ENCODE measurements around the gene TSPAN9.
"Not testable (repeated sequence)": the region's sequence is repeated elsewhere in the genome, so short reads cannot be mapped to it uniquely, and the experiment has no call there.

TSPAN9 gene

DNA sequence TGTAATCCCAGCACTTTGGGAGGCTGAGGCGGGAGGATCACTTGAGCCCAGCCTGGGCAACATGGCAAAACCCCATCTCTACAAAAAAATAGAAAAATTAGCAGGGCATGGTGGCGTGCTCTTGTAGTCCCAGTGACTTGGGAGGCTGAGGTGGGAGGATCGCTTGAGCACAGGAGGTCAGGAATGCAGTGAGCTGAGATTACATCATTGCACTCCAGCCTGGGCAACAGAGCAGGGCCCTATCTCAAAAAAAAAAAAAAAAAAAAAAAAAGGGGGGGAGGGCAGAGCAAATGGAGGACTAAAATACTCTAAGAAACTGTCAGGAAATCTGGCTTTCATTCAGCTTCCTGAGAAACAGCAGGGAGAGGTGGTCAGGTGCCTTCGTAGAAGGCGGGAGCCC, 31.7 kb upstream of the TSPAN9 start:
- DNase-seq: no peak

DNA sequence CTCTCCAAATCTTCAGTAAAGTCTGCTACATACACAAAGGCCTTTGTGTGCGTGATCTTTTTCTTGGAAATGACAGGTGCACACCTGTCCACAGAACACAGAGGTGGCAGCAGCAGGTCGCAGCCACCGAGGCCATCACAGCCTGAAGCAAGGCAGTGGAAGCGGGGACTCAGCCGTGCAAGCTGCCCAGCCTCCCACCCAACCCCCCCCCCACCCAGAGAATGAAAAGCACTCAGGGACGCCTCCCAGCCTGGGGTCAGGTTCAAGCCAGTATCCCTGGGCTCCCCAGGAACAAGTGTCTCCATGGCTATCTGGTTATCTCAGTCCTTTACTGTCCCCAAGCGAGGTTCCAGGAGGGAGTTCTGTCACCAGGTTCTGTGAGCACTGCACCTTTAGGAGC, 31.2 kb upstream of the TSPAN9 start:
- DNase-seq: no peak

GRCh38 chr12:3046441-3047200, 30.6 kb upstream of the TSPAN9 start:
- DNase-seq: no peak

- no peak for DNase-seq
Observed at GRCh38 chr12:3047961-3048360, 29.2 kb upstream of the TSPAN9 start.

- DNase-seq: no peak
Observed at GRCh38 chr12:3048540-3048939, 28.6 kb upstream of the TSPAN9 start.

- DNase-seq: no peak
Observed at GRCh38 chr12:3049176-3049575, 28.0 kb upstream of the TSPAN9 start.

GRCh38 chr12:3049611-3050249, 27.4 kb upstream of the TSPAN9 start:
- DNase-seq: no peak

- DNase-seq: no peak
Observed at GRCh38 chr12:3054374-3054773, 22.8 kb upstream of the TSPAN9 start.

DNA sequence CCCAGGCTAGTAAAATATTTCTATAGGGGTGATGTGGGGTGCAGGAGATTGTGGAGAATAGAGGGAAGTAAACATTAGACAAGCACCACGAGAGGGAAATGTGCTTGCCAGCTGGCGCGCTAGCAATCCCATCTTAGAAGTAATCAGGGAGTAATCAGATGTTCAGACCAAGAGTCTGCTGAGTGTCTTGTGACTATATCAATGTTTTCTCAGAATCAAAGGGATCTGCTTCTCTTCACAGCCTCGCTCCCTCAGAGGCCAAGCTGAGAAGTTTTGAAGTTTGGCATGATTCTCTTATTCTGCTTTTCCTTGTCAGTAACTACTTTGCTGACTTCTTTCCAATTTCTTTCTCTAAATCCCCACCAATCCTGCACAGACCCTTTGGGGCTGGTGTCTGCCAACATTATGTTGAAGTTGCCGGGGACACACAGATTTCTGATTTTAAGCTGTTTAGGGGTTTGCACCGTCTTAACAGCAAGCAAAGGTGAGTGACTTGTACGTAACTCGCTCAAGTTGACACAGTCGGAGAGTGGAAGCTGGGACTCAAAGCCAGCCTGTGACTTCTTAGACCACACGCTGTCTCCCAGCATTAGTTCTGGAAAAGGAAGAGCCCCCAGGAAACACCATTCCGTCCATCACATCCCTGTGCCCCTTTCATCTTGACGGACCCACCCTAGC, 22.0 kb upstream of the TSPAN9 start:
- DNase-seq: no peak

GRCh38 chr12:3055704-3056467, 21.3 kb upstream of the TSPAN9 start:
- DNase-seq: no peak

DNA sequence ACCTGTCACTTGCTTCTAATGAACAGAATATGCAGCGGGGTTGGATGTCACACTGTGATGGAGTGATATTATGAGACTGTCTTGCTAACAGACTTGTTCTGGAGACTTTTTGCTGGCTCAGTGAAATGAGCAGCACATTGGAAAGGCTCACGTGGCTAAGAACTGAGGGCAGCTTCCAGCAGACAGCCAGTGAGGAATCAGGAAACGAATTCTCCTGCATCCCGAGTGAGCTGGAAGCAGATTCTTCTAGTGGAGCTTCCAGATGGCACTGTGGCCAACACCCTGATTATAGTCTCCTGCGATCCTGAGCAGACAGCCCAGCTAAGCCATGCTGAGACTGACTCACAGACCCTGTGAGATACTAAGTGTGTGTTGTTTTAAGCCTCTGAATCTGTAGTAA, 16.1 kb upstream of the TSPAN9 start:
- DNase-seq: no peak

DNA sequence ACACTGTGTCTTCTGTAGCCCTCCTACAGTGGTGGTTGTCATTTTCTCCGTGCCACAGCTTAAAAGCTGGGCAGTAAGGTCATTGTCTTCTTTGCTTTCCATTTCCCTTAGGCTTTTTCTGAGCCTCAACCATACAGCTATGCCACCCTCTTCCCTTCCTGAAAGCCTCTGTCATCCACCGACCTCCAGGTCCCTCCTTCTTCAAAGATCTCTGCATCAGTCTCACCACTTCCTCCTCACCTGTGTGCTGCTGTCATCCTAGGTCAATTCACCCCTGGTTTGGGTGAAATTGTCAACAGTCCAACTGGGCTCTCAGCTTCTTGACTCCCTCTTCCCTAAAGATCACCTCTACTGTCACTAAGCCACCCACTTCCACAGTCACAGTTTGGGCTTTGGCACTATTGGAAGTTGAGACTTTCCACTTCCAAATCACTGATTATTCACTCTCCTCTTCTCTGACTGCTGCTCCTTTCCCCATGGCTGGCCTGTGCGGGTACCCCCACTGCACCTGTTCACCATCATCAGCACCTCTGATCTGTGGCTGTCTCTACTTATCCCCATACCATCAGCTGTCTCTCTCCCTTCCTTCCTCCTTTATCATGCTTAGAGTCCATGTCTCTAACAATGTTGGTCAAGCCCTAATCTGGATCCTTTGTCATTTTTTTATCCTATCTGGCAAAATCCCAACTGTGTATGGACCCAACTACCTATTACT, 15.5 kb upstream of the TSPAN9 start:
- DNase-seq: no peak

- DNase-seq: no peak
Observed at GRCh38 chr12:3065300-3065699, 11.9 kb upstream of the TSPAN9 start.

DNA sequence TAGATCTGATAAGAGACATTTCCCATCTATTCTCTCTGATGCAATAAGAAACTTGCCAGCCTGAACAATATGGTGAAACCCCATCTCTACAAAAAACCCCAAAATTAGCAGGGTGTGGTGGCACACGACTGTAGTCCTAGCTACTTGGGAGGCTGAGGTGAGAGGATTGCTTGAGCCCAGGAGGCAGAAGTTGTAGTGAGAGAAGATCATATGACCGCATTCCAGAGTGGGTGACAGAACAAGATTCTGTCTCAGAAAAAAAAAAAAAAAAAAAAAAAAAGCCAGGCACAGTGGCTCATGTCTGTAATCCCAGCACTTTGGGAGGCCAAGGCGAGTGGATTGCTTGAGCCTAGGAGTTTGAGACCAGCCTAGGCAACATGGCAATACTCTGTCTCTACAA, 11.3 kb upstream of the TSPAN9 start:
- DNase-seq: not testable (repeated sequence)

DNA sequence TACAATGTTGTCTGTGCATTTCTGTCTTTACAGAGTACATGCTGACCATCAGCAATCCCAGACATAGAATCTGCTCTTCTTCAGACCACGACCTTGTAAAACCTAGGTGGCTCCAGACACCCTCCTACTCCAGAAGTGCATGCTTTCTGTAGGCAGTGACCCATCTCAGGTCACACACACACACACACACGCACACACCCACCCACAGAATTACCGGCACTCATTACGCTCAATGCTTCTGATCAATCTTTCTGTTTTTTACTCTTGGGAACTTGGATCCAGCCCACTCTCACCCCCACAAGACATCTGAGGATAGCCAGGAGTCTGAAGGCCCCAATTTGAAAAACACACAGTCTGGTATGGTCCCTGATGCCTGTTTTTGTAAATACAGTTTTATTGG, 7.5 kb upstream of the TSPAN9 start:
- no peak for DNase-seq

DNA sequence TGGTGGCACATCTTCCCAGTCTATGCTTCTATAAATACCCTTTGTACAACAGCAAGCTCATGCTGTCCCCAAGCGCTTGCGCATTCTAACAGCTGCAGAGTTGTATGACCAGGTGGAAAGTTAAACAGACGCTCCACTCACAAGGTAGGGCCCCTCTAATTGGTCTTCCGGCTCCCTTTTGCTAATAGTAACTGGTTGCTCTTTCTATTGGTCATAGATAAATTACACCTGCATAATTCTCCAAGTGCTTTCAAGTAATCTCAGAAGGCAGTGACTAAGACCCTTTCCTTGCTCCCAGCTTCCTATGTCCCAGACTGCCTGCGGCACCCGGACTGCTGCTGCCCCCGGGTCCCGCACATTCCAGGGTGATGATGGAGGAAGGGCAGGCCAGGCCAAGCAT, 6.1 kb upstream of the TSPAN9 start:
- no peak for DNase-seq

GRCh38 chr12:3071710-3072109, 5.5 kb upstream of the TSPAN9 start:
- DNase-seq: no peak

DNA sequence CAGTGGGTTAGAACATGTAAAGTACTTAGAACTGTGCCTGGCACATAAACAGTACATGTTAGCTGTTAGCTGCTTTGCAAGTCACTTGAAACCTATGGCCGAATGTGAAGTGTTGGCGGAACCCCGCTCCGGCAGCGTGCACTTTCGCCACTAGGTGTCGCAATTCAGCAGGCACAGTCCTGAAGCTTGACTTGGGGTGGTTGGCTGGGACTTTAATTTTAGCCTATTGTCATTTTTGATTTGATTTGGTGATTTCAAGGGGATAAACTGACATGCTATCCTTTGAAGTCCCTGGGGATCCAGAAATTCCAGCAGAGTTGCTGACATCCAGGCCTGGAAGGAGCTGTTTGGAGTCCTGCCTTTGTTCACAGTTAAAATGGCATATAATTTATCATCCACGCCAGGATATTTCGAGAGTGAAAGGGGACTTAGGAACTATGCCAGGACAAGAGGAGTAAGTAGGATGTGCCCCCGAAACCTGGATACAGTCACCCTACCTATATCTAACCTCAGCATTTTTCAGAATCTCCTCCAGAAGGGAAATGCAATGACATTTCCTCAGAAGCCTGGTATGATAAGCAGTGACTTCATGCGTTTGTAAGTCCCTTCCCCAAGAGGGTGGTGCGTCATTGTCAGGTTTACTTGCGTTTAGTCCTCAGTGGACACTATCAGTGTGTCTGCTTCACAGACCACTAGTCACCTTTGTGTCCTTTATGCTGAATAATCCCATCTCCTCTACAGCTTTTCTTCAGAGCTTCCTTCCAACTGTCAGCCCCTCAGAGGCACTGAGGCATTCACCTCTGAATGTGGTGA, 3.5 kb upstream of the TSPAN9 start:
- DNase-seq: no peak

DNA sequence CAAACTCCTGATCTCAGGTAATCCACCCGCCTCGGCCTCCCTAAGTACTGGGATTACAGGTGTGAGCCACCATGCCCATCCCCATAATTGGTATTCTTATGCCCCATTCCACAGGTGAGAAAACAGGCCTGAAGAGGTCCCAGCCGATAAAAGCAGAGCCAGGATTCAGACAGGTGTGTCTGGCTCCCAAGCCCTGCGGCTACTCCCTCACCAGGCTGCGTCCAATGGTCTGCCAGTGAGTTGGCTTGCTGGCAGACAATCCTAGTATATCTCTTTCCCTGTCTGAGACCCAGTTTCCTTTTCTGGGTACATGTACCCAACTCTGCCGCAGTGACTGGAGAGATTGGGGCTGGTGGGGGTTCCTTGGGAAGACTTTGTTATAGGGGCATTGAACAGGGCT, 1.9 kb upstream of the TSPAN9 start:
- no peak for DNase-seq

DNA sequence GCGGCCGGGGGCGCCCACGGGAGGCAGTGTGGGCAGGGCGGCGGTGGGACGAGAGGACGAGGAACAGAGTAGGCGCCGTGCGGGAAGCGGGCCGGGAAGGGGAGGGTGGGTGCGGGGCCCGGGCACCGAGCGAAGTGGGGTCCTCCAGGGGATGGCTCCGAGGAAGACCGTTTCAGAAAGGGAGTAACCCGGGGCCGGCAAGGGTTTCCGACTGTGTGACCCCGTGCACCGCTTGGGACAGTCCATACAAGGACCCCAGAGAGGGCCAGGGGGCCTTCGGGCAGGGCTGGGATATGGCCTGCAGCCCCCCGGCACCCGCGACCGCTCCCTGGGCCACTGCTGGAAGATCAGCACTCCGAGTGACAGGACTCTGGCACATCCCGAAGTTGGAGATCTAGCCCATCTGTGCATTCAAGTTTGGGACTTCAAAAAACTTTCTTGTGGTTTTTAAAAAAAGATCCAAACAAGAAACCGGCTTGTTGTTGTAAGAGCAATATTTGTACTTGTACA, 448 bp downstream of the TSPAN9 start:
- DNase-seq: no peak

DNA sequence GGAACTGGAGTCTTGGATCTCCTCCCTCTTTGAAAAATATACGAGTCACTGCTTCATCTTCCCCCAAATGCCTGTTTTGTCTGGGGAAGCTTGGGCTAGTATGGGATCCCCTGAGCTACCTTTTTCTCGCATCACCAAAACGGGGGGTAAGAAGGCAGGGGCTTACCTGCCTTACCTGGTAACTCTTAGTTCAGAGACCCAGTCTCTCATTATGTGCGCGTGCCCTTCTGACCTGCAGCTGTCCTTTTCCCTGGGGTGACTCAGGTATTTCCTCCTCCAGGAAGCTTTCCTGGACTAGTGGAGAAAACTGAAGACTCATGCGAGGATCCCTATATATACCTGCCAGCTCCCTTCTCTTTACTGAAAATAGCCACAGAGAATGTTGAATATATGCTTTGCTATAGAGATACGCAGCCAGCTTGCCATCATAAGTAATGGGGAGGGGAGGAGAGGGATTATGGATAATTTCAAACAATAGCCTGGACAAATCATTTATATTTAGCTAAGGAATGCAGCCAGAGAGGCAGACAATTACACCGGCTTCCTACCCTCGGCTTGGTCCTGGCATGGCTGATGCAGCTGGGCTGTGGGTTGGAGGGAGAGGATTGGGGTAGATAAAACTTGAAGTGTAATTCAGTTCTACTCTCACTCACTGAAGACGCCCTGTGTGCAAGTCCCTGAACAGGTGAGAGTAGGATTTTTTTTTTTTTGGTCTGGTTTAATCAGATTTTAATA, 1.1 kb downstream of the TSPAN9 start:
- DNase-seq: no peak
